HG02938 (cell line): ENCODE results near the gene FAM177B.
"Not testable (repeated sequence)": the region's sequence is repeated elsewhere in the genome, so short reads cannot be mapped to it uniquely, and the experiment has no call there.

Experiments used
- ATAC-seq: cut with Tn5 transposase; IDR thresholded peaks from one replicate; pipeline ENCODE4 v1.9.1; 2021; ENCODE audit warnings: mild to moderate bottlenecking, moderate library complexity; ENCODE audit not compliant: unreplicated experiment

FAM177B gene

DNA sequence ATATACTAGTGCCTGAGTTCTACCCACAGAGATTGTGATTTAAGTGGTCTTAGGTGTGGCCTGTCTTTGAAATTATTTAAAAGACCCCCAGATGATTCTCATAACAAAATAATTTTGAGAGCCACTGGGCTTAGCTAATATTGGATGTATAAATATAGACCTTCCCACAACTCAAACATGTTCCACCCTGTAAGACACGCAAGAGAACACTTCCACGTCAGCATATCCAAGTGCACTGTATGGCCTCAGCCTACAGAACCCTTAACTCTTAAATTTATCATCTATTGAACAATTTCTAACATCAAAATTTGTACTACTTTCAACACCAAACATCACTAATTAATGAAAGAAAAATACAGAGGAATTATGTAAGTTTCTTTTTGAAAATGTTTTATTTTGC is 2.5 kb downstream of the FAM177B start:
- no peak for ATAC-seq

DNA sequence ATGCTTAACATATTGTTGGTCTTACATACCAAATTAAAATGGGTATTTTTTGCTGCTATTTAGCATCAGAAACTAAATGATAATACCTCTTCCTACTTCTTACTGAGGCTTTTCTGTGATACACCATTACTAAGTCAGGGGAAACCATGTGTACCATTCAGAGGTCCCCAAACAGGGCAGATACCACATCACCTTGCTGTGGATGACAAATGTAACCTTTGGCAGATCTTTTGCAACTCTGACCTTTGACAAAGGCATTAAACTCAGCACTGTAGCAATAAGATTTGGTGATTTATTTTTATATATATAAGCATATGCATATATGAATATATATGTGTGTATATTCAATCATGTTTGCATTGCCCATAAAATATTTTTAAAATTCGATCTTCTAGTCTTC is 2.9 kb downstream of the FAM177B start:
- no peak for ATAC-seq

DNA sequence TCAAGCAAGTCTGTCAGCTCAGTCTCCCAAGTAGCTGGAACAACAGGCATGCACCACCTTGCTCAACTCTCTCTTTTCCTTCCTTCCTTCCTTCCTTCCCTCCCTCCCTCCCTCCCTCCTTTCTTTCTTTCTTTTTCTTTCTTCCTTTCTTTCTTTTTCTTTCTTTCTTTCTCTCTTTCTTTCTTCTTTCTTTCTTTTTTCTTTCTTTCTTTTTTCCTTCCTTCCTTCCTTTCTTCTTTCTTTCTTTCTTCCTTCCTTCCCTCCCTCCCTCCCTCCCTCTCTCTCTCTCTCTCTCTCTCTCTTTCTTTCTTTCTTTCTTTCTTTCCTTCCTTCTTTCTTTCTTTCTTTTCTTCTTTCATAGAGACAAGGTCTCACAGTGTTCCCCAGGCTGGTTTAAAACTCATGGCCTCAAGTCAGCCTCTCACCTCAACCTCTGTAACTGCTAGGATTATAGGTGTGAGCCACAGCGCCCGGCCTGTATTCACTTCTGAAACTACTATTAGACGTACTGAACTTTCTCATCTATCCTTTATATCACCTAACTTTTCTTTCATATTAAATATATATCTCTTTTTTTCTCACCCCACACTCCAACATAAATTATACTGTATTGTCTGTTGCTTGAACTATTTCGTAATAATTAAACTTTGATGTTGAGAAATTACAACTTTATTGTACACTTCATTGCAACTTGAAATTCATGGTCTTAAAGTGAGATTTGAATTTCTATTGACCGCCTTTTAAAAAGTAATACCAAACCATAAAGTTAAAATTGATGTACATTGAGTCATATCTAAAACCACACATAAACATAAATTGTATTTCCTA is 4.8 kb downstream of the FAM177B start:
- ATAC-seq = not testable (repeated sequence)

DNA sequence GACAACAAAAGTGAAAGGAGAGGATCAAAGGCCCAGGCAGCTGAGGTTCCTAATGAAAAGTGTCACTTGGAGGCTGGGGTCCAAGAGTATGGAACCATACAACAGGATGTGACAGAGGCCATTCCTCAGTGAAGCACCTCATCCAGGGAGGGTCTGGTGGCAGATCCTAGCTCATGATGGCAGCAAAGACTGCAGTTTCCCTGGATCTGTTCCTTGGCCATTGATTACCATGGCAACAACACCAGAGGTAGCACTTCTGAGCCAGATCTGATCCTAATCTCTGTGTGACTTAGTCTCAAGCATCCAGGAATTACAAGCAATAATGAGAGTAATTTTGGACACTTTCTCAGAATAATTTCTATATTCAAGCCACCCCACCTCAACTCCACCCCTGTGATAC is 12.9 kb downstream of the FAM177B start:
- no peak for ATAC-seq

DNA sequence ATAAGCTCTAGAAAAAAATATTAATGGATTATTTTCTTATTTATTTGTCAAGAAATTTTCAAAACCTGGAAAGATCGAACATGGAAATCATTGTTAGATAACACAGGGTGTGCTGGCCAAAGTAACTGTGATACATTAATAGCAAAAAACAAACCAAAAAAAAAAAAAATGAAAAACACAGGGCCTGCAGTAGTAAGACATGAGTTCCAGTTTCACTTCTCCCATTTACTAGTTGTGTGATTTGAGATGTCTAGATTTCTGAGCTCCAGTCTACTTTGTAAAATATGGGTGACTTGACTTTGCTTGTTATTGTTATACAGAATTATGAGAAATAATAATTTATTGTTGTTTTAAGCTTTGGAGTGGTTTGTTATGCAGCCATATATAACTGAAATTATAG is 13.6 kb downstream of the FAM177B start:
- ATAC-seq = peak; percentile 77

DNA sequence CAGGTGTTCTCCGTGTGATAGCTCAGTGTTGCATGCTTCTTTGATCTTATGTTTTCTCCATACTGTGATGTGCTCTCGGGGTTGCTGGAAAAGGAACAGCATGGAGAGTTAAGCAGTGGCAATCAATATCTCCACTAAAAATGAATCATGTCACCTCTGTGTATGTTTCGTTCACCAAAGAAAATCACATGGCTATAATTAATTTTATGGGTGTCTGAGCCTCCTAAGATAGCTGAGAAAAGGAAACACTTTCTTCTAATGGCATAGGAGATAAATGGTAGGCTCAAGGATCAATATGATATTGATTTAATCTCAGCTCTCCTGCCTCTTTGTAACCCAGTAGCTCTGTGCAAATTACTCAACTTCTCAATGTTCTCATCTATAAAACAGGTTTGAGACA is 14.3 kb downstream of the FAM177B start:
- ATAC-seq = no peak

DNA sequence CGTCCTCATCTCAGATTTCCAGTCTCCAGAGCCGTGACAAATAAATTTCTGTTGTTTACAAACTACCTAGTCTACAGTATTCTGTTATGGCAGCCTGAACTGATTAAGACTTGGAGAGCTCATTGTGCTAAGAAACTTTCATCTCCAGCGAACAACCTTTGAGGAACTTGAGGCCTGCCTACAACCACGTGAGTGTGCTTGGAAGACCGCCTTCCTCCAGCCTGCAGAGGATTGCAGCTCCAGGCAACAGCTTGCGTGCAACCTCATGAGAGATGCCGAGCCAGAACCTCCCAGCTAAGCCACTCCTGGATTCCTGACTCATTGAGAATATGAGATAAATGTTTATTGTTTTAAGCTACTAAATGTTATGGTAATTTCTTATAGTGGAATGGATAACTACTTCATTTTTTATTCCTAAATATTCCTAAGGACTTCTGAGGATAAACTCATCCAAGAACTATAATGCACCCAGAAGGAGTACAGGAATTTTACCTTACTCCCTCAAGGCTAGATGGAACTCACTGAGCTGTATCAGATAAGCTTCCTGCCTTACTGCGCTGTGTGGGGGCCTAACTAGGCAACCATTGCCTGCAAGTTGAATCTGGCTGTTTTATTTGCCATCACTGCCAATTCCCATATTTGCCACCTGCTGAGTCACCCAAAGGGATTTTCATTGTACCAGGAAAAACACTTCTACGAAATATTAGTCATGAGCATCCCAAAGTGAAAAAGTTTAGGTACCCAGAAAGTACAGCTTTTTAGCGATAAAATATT is 17.6 kb downstream of the FAM177B start:
- ATAC-seq = no peak

DNA sequence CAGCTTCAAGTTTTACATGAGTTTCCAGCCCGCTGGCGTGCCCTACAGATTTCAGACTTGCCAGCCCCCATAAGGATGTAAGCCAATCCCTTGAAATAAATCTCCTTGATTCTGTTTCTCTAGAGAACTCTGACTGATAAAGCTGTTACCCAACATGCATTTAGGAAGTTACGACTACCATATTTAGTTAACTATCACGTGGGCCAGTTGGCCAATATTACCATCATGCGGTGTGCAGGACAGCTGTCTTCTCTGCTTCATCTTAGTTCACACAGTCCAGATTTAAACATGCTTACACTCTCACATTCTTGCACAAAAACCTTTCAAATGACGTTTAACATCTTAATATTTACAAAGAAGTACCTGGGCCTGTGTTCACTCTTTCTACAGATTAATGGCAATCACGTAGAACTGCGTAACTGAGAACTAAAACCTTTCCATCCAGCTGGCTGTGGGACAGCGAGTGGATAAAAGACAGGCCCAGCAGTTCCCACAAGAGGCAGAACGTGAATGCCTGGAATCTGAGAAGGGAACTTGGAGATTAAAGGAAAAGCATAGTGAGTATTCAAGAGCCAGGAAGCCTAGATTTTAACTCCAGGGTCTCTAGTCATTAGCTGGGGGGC is 20.8 kb downstream of the FAM177B start:
- ATAC-seq = no peak

DNA sequence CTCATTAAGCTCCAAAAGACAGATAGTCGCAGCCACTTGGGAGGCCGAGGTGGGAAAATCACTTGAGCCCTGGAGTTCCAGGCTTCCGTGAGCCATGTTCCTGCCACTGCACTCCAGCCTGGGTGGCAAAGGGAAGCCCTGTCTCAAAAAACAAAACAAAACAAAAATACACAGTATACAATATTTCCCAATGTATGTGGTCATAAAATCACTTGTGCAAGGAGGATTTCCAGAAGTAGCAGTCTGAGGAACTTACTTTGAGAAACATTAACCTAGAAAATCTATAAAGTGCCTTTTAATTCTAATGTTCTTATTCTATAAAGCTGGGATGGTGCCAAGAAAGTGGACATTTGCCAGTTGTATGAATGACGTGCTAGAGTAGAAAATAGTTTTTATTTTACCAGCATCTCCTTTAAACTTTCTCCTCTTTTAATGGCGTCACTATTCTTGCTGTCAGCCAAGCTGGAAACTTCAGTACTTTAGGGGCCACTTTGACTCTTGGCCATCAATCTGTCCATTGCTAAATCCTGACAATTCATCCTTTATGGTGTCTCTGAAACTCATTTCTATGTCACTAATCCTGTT is 22.5 kb downstream of the FAM177B start:
- no peak for ATAC-seq

DNA sequence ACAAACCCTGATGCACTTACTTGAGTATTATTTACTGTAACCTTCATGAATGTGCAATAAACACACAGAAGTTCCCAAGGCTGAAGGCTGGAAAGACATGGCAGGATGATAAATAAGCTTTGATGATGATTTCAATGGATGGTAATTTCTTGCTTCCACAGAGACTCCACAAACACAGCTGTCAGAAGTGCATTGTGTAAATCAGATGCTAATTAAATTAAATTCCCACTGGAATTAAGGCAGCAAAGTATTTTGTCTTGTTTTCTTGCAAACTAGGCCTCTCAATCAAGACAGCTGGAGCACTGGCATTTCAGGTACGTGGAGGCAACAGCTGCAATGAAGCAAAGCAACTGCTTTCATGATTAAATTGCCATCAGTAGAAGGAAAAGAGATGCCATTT is 24.1 kb downstream of the FAM177B start:
- ATAC-seq = no peak

DNA sequence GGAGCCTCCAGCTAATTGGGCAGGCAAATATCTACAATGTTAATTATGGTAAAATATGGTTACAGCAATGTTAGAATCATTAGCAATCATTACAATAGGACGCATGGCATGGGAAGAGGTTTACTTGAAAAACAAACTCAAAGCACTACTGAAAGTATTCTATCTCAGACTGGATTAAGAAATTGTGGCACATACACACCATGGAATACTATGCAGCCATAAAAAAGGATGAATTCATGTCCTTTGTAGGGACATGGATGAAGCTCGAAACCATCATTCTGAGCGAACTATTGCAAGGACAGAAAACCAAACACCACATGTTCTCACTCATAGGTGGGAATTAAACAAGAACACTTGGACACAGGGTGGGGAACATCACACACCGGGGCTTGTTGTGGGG is 25.2 kb downstream of the FAM177B start:
- ATAC-seq = not testable (repeated sequence)

DNA sequence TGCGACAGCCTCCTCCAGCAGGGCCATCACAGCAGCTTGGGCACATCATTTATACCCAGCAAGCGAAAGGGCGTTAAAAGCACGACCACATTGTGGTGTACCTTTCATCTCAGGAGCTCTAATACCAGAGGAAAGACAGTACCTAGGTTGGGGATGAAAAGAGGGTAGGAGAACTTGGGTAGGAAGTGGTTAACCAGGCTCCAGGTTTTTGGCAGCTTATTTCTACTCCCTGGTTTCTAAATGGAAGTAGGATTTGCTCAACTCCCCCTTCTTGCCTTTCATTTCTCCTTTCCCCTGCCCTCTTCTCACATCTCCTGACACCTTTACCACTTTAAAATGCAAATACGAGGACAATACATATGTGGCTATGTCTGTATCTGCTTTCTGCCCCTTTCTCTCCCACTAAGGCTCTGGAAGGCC is 30.2 kb downstream of the FAM177B start:
- ATAC-seq = no peak

DNA sequence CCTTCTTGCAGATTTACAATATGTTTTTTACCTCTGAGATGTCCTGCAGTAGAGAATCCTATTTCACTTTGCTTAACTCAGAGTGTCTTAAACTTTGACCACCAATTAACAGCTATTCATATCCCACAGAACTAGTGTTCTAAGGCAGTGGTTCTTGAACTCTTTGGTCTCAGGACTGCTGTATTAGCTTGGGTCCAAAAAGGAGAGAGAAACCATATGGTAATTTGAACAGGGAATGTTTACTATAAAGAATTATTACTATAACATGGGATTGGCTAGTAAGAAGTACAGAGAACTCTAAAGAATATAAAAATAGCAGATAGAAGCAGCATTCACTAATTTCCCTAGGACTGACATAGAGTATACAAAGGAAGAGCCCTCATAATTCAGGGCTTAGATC is 31.6 kb downstream of the FAM177B start:
- no peak for ATAC-seq

DNA sequence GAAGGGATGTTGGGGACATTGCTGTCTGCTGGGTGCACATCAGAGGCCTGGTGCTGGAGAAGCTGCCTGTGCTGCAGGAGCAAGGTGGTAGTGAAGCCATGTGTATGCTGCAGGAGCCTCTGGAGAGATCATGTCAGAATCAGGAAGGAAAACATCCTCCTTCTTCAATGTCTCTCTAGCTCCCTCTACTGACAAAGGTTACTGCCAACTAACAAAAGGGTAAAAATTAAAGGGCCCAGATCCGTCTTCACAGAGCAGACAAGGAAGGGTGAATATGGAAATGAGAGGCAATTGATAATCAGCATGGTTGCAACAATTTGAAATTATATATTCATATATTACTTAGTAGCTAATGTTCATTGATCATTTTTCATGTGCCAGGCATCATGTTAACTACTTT is 32.2 kb downstream of the FAM177B start:
- no peak for ATAC-seq

DNA sequence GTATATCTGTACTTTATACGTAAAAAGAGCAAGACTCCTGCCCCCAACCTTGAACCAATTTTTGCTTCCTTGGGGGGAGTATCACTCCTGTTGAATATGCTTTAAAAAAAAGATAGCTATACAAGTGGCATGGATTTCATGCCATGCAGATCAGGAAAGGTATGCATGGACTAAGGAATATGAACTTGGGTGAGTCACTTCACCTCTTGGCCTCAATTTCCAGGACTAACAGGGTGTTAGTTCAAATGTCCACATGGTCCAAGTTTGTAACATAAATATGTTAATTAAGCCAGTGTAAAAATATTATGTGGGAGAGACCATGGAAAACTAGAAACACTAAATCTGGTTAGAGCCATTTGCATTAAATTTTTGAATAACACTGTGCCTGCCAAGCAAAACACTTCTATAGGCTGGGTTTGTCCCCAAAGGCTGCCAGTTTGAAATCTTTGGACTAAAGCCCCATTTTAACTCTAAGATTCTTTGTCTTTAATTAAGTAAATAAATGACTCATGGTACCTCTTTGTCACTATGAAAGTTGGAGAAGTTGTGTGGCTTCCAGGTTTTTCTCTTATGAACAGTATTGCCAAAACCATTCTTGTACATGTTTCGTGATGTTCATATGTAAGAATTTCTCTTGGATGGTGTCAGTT is 33.1 kb downstream of the FAM177B start:
- no peak for ATAC-seq

DNA sequence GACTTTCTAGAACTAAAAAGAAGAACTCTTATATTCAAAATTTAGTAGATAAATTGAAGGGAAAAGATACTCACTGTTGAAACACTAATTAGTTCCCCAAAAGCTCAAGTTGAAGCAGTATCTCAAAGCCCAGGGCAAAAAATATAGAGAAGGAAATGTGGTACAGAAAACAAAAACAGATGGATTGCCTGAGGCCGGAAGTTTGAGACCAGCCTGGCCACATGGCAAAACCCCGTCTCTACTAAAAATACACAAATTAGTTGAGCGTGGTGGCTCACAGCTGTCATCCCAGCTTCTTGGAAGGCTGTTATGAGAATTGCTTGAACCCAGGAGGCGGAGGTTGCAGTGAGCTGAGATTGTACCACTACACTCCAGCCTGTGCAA is 36.0 kb downstream of the FAM177B start:
- peak; percentile 79 for ATAC-seq

DNA sequence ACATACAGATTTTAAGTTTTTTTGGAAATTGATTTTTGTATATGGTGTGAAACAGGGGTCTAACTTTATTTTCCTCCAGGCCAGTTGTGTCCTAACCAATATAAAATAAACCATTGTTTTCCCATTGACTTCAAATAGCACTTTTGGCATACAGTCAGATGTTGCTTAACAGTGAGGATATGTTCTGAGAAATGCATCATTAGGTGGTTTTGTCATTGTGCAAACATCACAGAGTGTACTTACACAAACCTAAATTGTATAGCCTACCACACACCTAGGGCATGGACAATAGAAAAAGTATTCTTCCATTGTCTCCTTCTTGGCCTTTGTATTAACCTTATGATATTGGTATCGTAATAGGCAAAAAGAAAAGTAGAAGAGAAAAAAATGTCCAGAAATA is 40.5 kb downstream of the FAM177B start:
- ATAC-seq = no peak

DNA sequence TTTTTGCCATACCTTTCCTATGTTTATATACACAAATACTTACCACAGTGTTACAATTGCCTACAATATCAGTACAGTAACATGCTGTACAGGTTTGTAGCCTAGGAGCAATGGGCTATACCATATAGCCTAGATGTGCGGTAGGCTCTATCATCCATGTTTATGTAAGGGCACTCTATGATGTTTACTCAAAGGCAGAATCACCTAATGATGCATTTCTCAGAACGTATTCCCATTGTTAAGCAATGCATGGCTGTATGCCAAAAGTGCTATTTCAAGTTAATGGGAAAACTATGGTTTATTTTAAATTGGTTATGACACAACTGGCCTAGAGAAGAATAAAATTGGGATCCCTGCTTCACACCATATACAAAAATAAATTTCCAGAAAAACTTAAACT is 41.0 kb downstream of the FAM177B start:
- ATAC-seq = no peak

DNA sequence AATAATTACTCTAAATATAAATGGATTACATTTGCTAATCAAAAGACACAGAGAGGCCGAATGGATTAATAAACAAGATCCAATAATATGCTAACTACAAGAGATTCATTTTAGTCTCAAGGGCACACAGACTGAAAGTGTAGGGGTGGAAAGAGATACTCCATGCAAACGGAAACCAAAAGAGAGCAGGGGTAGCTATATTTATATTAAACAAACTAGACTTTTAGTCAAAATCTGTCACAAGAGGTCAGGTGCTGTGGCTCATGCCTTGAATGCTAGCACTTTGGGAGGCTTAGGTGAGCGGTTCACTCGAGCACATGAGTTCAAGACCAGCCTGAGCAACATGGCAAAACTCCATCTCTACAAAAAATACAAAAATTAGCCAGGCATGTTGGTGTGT is 44.2 kb downstream of the FAM177B start:
- no peak for ATAC-seq

DNA sequence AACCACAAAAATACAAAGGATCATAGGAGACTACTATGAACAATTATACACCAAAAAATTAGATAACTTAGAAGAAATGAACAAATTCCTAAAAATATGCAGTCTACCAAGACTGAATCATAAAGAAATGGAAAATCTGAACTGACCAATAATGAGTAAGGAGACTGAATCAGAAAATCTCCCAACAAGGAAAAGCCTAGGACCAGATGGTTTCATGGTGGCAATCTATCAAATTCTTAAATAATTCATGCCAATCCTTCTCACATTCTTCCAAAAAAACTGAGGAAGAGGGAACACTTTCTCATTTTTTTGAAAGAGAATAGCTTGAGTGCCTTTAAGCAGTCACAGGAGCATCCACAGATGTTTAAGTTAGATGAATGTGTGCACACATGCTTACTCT is 46.0 kb downstream of the FAM177B start:
- no peak for ATAC-seq

DNA sequence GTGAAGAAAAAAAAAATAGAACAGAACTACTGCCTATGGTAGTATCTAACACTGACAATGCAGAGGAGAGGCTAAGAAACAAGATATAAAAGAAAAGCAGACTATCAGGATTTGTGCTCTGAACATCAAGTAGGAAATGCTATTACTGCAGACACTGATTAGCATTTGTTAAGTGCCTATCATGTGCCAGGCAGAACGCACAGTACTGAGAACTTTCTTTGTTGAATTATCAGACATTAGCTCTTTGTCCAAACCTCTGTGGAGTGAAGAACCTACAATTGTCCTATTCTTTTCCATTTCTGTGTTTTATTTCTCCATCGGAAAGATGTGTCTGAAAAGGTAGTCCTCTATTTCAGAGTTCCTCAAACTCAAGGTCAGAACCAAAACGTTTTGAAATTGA is 47.4 kb downstream of the FAM177B start:
- no peak for ATAC-seq
